ENCODE measurements around the gene LMF1.
"Not testable (repeated sequence)": the region's sequence is repeated elsewhere in the genome, so short reads cannot be mapped to it uniquely, and the experiment has no call there.

The LMF1 gene

DNA sequence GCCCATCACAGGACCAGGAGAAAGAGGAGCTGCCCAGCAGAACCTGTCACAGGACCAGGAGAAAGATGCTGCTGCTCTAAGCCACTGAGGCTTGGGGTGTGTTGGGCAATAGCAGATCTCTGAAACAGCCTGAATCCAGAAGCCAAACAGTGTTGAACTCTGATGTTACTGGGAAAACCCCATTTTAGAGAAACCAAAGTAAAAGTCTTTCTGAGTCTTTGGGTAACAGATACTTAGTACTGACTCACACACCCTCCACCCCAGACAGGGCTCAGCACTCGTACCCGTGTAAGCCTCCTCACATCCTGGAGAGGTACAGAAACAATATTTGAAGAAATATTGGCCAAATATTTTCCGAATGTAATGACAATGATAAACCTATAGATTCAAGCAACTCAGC, 87.4 kb downstream of the LMF1 start:
- no peak overlapping the region for H3K27ac ChIP-seq (ENCODE audit: poor library complexity, severe bottlenecking)
- ATAC-seq (ENCODE audit: low read depth) = no peak
- H3K9me3 ChIP-seq (ENCODE audit: severe bottlenecking) = peaks cover 5% of the 10 kb centered on the region
- no peaks in the 10 kb centered on the region for H3K4me1 ChIP-seq (ENCODE audit: insufficient read depth, poor library complexity, severe bottlenecking)
- H3K4me3 ChIP-seq (ENCODE audit: severe bottlenecking) = no peak overlapping the region
- TF ChIP-seq, protein P1, sequence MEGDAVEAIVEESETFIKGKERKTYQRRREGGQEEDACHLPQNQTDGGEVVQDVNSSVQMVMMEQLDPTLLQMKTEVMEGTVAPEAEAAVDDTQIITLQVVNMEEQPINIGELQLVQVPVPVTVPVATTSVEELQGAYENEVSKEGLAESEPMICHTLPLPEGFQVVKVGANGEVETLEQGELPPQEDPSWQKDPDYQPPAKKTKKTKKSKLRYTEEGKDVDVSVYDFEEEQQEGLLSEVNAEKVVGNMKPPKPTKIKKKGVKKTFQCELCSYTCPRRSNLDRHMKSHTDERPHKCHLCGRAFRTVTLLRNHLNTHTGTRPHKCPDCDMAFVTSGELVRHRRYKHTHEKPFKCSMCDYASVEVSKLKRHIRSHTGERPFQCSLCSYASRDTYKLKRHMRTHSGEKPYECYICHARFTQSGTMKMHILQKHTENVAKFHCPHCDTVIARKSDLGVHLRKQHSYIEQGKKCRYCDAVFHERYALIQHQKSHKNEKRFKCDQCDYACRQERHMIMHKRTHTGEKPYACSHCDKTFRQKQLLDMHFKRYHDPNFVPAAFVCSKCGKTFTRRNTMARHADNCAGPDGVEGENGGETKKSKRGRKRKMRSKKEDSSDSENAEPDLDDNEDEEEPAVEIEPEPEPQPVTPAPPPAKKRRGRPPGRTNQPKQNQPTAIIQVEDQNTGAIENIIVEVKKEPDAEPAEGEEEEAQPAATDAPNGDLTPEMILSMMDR (IDR thresholded peaks at IDR 0.05; ENCODE audit: poor library complexity, severe bottlenecking) = no peak
- no peaks in the 10 kb centered on the region for H3K36me3 ChIP-seq (ENCODE audit: low read depth)
- DNase-seq (ENCODE audit: low spot score) = no peak
- no peaks in the 10 kb centered on the region for H3K27me3 ChIP-seq (ENCODE audit: insufficient read depth, poor library complexity, severe bottlenecking)

DNA sequence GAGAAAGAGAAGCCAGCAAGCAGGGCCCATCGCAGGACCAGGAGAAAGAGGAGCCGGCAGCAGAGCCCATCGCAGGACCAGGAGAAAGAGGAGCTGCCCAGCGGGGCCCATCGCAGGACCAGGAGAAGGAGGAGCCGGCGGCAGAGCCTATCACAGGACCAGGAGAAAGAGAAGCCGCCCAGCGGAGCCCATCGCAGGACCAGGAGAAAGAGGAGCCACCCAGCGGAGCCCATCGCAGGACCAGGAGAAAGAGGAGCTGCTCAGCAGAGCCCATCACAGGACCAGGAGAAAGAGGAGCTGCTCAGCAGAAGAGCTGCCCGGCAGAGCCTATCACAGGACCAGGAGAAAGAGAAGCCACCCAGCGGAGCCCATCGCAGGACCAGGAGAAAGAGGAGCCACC, 88.1 kb downstream of the LMF1 start:
- not testable (repeated sequence) for DNase-seq (ENCODE audit: low spot score); ATAC-seq (ENCODE audit: low read depth); H3K27ac ChIP-seq (ENCODE audit: poor library complexity, severe bottlenecking); H3K36me3 ChIP-seq (ENCODE audit: low read depth); H3K4me3 ChIP-seq (ENCODE audit: severe bottlenecking); H3K27me3 ChIP-seq (ENCODE audit: insufficient read depth, poor library complexity, severe bottlenecking); H3K4me1 ChIP-seq (ENCODE audit: insufficient read depth, poor library complexity, severe bottlenecking); H3K9me3 ChIP-seq (ENCODE audit: severe bottlenecking)

DNA sequence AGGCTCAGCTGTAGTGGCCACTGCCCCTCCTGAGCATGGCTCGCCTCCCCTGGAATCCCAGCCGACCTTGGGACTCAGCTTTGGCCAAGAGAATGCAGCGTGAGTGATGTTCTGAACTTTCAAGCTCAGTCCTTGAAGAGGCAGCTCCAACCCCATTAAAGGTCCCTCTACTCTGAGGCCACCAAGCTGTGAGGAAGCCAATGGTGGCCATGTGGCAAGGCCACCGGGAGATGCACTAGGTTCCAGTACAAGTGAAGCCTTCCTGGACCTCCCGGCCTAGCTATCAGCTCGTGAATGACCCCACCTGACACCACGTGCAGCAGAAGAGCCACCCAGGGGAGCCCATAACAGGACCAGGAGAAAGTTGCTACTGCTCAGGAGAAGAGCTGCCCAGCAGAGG, 88.5 kb downstream of the LMF1 start:
- TF ChIP-seq, protein P1 (IDR thresholded peaks at IDR 0.05; ENCODE audit: poor library complexity, severe bottlenecking) = no peak
- Histone ChIP-seq H3K36me3 (ENCODE audit: low read depth) (no peaks in the 10 kb centered on the region), H3K27ac (ENCODE audit: poor library complexity, severe bottlenecking) (no peak overlapping the region), H3K4me1 (ENCODE audit: insufficient read depth, poor library complexity, severe bottlenecking) (no peaks in the 10 kb centered on the region), H3K9me3 (ENCODE audit: severe bottlenecking) (peaks cover 5% of the 10 kb centered on the region), H3K27me3 (ENCODE audit: insufficient read depth, poor library complexity, severe bottlenecking) (no peaks in the 10 kb centered on the region), H3K4me3 (ENCODE audit: severe bottlenecking) (no peak overlapping the region)
- ATAC-seq (ENCODE audit: low read depth) (no peak), DNase-seq (ENCODE audit: low spot score) (no peak)

DNA sequence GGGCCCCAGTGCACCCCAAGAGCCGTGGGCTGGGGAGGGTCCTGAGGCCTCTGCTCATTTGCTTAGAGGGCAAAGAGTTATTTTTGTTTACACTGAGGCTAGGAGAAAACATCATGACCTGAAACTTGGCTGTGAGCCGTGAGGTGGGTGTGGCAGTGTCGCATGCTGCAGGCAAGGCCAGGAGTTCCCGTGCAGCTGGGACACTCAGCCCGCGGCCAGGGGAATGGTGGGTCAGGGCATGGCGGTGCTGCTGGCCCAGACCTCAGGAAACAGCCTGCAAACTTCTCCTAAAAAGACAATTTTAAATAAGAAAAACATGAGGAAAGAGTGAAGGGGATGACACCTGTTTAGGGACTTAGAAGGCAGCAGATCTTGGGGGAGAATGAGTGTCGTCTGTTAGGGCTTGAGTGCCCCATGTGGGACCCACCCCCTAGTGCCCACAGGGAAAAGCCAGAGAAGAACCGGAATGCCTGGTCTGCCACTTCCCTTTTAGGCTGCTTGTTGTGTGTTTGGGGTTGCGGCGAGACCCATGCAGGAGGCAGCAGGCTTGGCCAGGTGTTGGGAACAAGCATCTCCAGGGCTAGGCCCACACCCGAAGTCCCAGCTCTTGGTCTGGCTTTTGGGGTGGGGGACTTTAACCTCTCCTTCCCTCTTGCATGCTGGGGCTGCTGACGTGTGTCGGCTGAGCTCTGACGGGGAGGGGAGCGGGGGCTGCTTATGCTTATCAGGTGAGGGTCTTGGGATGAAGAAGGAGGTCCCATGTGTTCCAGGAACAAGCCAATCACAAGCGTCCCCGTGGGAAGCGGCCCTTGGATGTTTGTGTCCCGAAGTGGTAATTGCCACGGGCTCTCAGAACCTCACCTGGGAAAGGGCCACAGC, 89.3 kb downstream of the LMF1 start:
- Histone ChIP-seq H3K4me1 (ENCODE audit: insufficient read depth, poor library complexity, severe bottlenecking) (no peaks in the 10 kb centered on the region), H3K9me3 (ENCODE audit: severe bottlenecking) (peaks cover 5% of the 10 kb centered on the region), H3K36me3 (ENCODE audit: low read depth) (no peaks in the 10 kb centered on the region), H3K27ac (ENCODE audit: poor library complexity, severe bottlenecking) (no peak overlapping the region), H3K27me3 (ENCODE audit: insufficient read depth, poor library complexity, severe bottlenecking) (no peaks in the 10 kb centered on the region), H3K4me3 (ENCODE audit: severe bottlenecking) (no peak overlapping the region)
- TF ChIP-seq, protein P1 (IDR thresholded peaks at IDR 0.05; ENCODE audit: poor library complexity, severe bottlenecking) = no peak
- ATAC-seq (ENCODE audit: low read depth) (no peak), DNase-seq (ENCODE audit: low spot score) (no peak)

DNA sequence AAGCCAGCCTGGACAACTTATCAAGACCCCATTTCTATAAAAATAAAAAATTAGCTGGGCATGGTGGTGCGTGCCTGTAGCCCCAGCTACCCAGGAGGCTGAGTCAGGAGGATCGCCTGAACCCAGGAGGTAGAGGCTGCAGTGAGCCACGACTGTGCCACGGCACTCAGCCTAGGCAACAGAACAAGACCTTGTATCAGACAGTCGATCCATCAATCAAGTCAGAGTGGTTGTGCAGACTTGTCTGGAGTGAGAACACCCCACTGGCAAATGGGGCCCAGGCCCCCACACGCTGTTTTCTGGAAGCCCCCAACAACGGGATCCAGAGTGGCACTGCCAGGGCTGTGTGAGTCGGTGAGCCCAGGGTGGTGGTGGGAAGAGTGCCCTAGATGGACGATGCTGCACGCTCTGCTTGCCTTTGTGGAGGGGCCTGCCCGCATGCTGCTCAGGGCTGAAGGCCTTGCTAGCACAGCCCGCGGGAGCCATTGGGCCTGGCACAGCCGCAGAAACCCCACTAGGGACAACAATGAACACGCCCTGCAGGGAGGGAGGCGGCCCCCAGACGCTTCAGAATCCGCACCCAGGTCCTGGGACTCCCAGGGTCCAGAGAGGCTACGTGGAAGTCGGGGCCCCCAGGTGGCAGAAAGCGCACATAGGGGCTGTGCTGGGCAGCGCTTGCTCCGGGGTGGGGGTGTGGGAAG, 90.2 kb downstream of the LMF1 start:
- TF ChIP-seq, protein P1 (IDR thresholded peaks at IDR 0.05; ENCODE audit: poor library complexity, severe bottlenecking) = no peak
- no peak overlapping the region for H3K4me3 ChIP-seq (ENCODE audit: severe bottlenecking)

More for the DNA sequence above, 90.2 kb downstream of the LMF1 start:
- Histone ChIP-seq H3K27ac (ENCODE audit: poor library complexity, severe bottlenecking) (no peak overlapping the region), H3K9me3 (ENCODE audit: severe bottlenecking) (peaks cover 5% of the 10 kb centered on the region), H3K4me1 (ENCODE audit: insufficient read depth, poor library complexity, severe bottlenecking) (no peaks in the 10 kb centered on the region), H3K27me3 (ENCODE audit: insufficient read depth, poor library complexity, severe bottlenecking) (no peaks in the 10 kb centered on the region), H3K36me3 (ENCODE audit: low read depth) (no peaks in the 10 kb centered on the region)
- no peak for ATAC-seq (ENCODE audit: low read depth)
- no peak for DNase-seq (ENCODE audit: low spot score)

Data from RWPE2 (cell line).